Measurements from ENCODE around the gene TBCK.

Gene TBCK

DNA sequence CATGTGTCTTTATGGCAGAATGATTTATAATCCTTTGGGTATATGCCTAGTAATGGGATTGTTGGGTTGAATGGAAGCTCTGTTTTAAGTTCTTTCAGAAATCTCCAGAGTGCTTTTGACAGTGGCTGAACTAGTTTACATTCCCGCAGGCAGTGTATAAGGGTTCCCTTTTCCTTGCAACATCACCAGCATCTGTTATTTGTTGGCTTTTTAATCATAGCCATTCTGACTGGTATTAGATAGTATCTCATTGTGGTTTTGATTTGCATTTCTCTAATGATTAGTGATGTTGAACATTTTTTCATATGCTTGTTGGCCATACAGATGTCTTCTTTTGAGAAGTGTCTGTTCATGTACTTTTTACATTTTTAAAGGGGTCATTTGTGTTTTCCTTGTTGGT, 129.8 kb downstream of the TBCK start:
- Histone ChIP-seq H4K8ac (ENCODE audit: low read depth, low read length) (no peak overlapping the region), H3K4ac (ENCODE audit: low read length) (no peak overlapping the region), H3K27ac (replicated peaks; ENCODE audit: low read length) (no peak overlapping the region), H2AK5ac (ENCODE audit: low read depth, low read length) (no peak overlapping the region), H3K36me3 (replicated peaks in 1 of 2; ENCODE audit: control insufficient read depth in 2 of 2, insufficient read depth in 2 of 2, low read length in 2 of 2) (peaks cover 0 to 40% of the 10 kb centered on the region in 2 donors), H2BK12ac (ENCODE audit: low read length) (no peak overlapping the region), H3K79me1 (ENCODE audit: low read depth, low read length) (no peaks in the 10 kb centered on the region), H3K18ac (ENCODE audit: low read length) (no peak overlapping the region), H2BK5ac (ENCODE audit: low read length) (no peak overlapping the region), H3K4me3 (ENCODE audit: low read length in 2 of 2) (no peak overlapping the region), H3K27me3 (ENCODE audit: control insufficient read depth in 3 of 3, insufficient read depth in 3 of 3, low read depth in 1 of 3, low read length in 3 of 3) (no peaks in the 10 kb centered on the region), H2AFZ (ENCODE audit: low read length) (no peak overlapping the region), H4K91ac (ENCODE audit: low read depth, low read length, poor library complexity) (no peak overlapping the region), H3K4me1 (ENCODE audit: control insufficient read depth in 2 of 2, insufficient read depth in 1 of 2, low read depth in 1 of 2, low read length in 2 of 2) (no peaks in the 10 kb centered on the region), H3K9me3 (replicated peaks in 1 of 2; ENCODE audit: control insufficient read depth in 2 of 2, insufficient read depth in 1 of 2, low read depth in 1 of 2, low read length in 2 of 2) (no peaks in the 10 kb centered on the region), H3K14ac (ENCODE audit: low read length) (no peak overlapping the region), H3K9ac (ENCODE audit: low read depth, low read length, poor library complexity) (no peak overlapping the region), H3K23ac (ENCODE audit: low read depth, low read length, poor library complexity) (no peak overlapping the region), H3K4me2 (ENCODE audit: insufficient read depth, low read length, poor library complexity, severe bottlenecking) (no peak overlapping the region), H2BK120ac (ENCODE audit: low read depth, low read length) (no peak overlapping the region), H2BK15ac (ENCODE audit: low read length) (no peak overlapping the region)
- no CpG with 5 or more reads among the region's 1 CpG for WGBS, 2 donors (ENCODE audit: extremely low coverage in 2 of 2, insufficient read length in 2 of 2, insufficient replicate concordance in 1 of 2)
- DNase-seq (ENCODE audit: low spot score): no peak

DNA sequence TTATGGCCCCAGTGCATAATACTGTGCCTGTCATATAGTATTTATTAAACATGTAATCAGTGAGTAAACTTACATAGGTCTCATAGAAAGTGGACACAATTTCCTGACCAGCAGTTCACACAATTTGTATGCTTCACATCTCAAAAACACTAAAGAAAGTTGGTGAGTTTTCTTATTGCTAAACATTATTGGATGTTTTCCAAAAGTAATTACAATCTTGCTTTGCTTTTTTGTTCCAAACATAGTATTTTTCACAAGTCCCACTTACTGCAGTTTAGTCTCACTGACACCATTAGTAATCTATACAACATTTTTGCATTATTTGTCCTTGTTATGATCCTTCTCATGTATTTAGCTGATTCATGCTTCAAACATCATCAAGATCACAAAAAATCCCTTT, 132.5 kb downstream of the TBCK start:
- Histone ChIP-seq H3K9me3 (replicated peaks in 1 of 2; ENCODE audit: control insufficient read depth in 2 of 2, insufficient read depth in 1 of 2, low read depth in 1 of 2, low read length in 2 of 2) (peaks cover 0 to 3% of the 10 kb centered on the region in 2 donors), H3K4me3 (ENCODE audit: low read length in 2 of 2) (no peak overlapping the region), H3K4me1 (ENCODE audit: control insufficient read depth in 2 of 2, insufficient read depth in 1 of 2, low read depth in 1 of 2, low read length in 2 of 2) (no peaks in the 10 kb centered on the region), H3K9ac (ENCODE audit: low read depth, low read length, poor library complexity) (no peak overlapping the region), H2BK12ac (ENCODE audit: low read length) (no peak overlapping the region), H2AK5ac (ENCODE audit: low read depth, low read length) (no peak overlapping the region), H4K8ac (ENCODE audit: low read depth, low read length) (no peak overlapping the region), H3K4me2 (ENCODE audit: insufficient read depth, low read length, poor library complexity, severe bottlenecking) (no peak overlapping the region), H3K27ac (replicated peaks; ENCODE audit: low read length) (no peak overlapping the region), H2BK120ac (ENCODE audit: low read depth, low read length) (no peak overlapping the region), H3K14ac (ENCODE audit: low read length) (no peak overlapping the region), H2BK5ac (ENCODE audit: low read length) (no peak overlapping the region), H3K18ac (ENCODE audit: low read length) (no peak overlapping the region), H3K23ac (ENCODE audit: low read depth, low read length, poor library complexity) (no peak overlapping the region), H4K91ac (ENCODE audit: low read depth, low read length, poor library complexity) (no peak overlapping the region), H3K4ac (ENCODE audit: low read length) (no peak overlapping the region), H2BK15ac (ENCODE audit: low read length) (no peak overlapping the region), H3K27me3 (ENCODE audit: control insufficient read depth in 3 of 3, insufficient read depth in 3 of 3, low read depth in 1 of 3, low read length in 3 of 3) (no peaks in the 10 kb centered on the region), H2AFZ (ENCODE audit: low read length) (no peak overlapping the region), H3K79me1 (ENCODE audit: low read depth, low read length) (no peaks in the 10 kb centered on the region), H3K36me3 (replicated peaks in 1 of 2; ENCODE audit: control insufficient read depth in 2 of 2, insufficient read depth in 2 of 2, low read length in 2 of 2) (peaks cover 0 to 36% of the 10 kb centered on the region in 2 donors)
- no peak for DNase-seq (ENCODE audit: low spot score)

DNA sequence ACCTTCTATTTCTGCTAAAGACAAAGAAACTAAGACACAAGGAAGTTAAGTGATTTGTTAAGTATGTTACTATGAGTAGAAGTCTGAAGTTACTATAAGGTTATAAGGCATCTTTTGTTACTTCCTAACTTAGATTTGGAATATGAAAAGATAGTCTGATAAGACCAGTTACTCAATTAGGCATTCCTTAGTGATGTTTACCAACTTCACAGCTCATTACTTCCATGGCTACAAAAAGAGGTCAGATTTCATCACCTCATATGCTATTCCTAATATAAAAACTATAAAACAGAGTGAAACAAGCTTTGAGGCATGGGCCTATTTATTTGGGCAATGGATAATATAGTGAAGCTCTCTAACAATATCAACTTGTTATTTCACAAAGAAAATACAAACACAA, 143.1 kb downstream of the TBCK start:
- no peak overlapping the region for H4K91ac ChIP-seq (ENCODE audit: low read depth, low read length, poor library complexity)
- DNase-seq (ENCODE audit: low spot score): no peak
- H3K79me1 ChIP-seq (ENCODE audit: low read depth, low read length): no peaks in the 10 kb centered on the region
- H3K23ac ChIP-seq (ENCODE audit: low read depth, low read length, poor library complexity): no peak overlapping the region
- no peak overlapping the region for H3K9ac ChIP-seq (ENCODE audit: low read depth, low read length, poor library complexity)
- no peaks in the 10 kb centered on the region for H3K27me3 ChIP-seq (ENCODE audit: control insufficient read depth in 3 of 3, insufficient read depth in 3 of 3, low read depth in 1 of 3, low read length in 3 of 3)
- no peak overlapping the region for H2BK15ac ChIP-seq (ENCODE audit: low read length)
- H3K14ac ChIP-seq (ENCODE audit: low read length): no peak overlapping the region
- H3K4ac ChIP-seq (ENCODE audit: low read length): no peak overlapping the region
- no peak overlapping the region for H2BK120ac ChIP-seq (ENCODE audit: low read depth, low read length)
- H3K9me3 ChIP-seq (replicated peaks in 1 of 2; ENCODE audit: control insufficient read depth in 2 of 2, insufficient read depth in 1 of 2, low read depth in 1 of 2, low read length in 2 of 2): peaks cover 0 to 4% of the 10 kb centered on the region in 2 donors
- no peak overlapping the region for H2AK5ac ChIP-seq (ENCODE audit: low read depth, low read length)
- H4K8ac ChIP-seq (ENCODE audit: low read depth, low read length): no peak overlapping the region
- H3K18ac ChIP-seq (ENCODE audit: low read length): no peak overlapping the region
- no peak overlapping the region for H3K27ac ChIP-seq (replicated peaks; ENCODE audit: low read length)
- no peak overlapping the region for H3K4me2 ChIP-seq (ENCODE audit: insufficient read depth, low read length, poor library complexity, severe bottlenecking)
- H2BK5ac ChIP-seq (ENCODE audit: low read length): no peak overlapping the region
- H3K36me3 ChIP-seq (replicated peaks in 1 of 2; ENCODE audit: control insufficient read depth in 2 of 2, insufficient read depth in 2 of 2, low read length in 2 of 2): peaks cover 5 to 30% of the 10 kb centered on the region in 2 donors
- no peak overlapping the region for H2BK12ac ChIP-seq (ENCODE audit: low read length)
- no peaks in the 10 kb centered on the region for H3K4me1 ChIP-seq (ENCODE audit: control insufficient read depth in 2 of 2, insufficient read depth in 1 of 2, low read depth in 1 of 2, low read length in 2 of 2)
- no peak overlapping the region for H3K4me3 ChIP-seq (ENCODE audit: low read length in 2 of 2)
- no peak overlapping the region for H2AFZ ChIP-seq (ENCODE audit: low read length)

DNA sequence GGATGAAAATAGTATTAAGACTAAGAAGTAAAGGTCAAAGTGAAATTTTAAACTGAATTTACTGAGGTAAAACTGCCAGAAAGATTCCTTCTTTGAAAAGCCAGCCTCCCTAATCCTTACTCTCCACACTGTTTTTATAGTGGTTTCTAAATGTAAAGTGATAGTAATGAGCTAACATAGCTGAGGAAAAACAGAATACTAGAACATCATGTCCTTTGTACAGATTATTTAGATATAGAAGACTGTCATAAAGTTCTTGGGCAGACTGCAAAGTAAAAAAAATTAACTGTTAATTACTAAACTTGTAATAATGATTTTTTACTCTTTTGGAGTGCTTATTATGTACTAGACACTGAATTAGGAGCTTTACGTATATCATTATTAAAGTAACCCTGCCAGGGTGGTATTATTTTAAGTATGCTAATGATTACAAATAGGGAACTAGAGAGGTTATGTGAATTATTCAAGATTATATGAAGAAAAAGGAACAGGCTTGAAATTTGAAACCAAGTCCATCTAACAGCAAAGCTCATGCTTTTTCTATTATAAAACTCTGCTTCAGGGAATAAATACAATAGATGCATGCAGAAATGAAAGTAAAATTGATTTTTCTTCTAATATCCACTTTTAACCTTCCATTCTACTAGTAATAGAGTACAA, 150.5 kb downstream of the TBCK start:
- no peak overlapping the region for H2BK5ac ChIP-seq (ENCODE audit: low read length)
- H2AFZ ChIP-seq (ENCODE audit: low read length): no peak overlapping the region
- H2BK12ac ChIP-seq (ENCODE audit: low read length): no peak overlapping the region
- no peak overlapping the region for H3K9ac ChIP-seq (ENCODE audit: low read depth, low read length, poor library complexity)
- no peak overlapping the region for H3K27ac ChIP-seq (replicated peaks; ENCODE audit: low read length)
- H4K8ac ChIP-seq (ENCODE audit: low read depth, low read length): no peak overlapping the region
- H3K23ac ChIP-seq (ENCODE audit: low read depth, low read length, poor library complexity): no peak overlapping the region
- peaks cover 6 to 17% of the 10 kb centered on the region in 2 donors for H3K9me3 ChIP-seq (replicated peaks in 1 of 2; ENCODE audit: control insufficient read depth in 2 of 2, insufficient read depth in 1 of 2, low read depth in 1 of 2, low read length in 2 of 2)
- H3K79me1 ChIP-seq (ENCODE audit: low read depth, low read length): peaks cover 2% of the 10 kb centered on the region
- no peak overlapping the region for H3K4me3 ChIP-seq (ENCODE audit: low read length in 2 of 2)
- no peak overlapping the region for H3K14ac ChIP-seq (ENCODE audit: low read length)
- H2AK5ac ChIP-seq (ENCODE audit: low read depth, low read length): no peak overlapping the region
- no peak overlapping the region for H3K18ac ChIP-seq (ENCODE audit: low read length)
- no peaks in the 10 kb centered on the region for H3K27me3 ChIP-seq (ENCODE audit: control insufficient read depth in 3 of 3, insufficient read depth in 3 of 3, low read depth in 1 of 3, low read length in 3 of 3)
- DNase-seq (ENCODE audit: low spot score): no peak
- H3K4me1 ChIP-seq (ENCODE audit: control insufficient read depth in 2 of 2, insufficient read depth in 1 of 2, low read depth in 1 of 2, low read length in 2 of 2): no peaks in the 10 kb centered on the region
- no peak overlapping the region for H3K4ac ChIP-seq (ENCODE audit: low read length)
- no peak overlapping the region for H2BK120ac ChIP-seq (ENCODE audit: low read depth, low read length)
- H4K91ac ChIP-seq (ENCODE audit: low read depth, low read length, poor library complexity): no peak overlapping the region
- no CpG with 5 or more reads among the region's 1 CpG for WGBS, 2 donors (ENCODE audit: extremely low coverage in 2 of 2, insufficient read length in 2 of 2, insufficient replicate concordance in 1 of 2)
- peaks cover 11 to 25% of the 10 kb centered on the region in 2 donors for H3K36me3 ChIP-seq (replicated peaks in 1 of 2; ENCODE audit: control insufficient read depth in 2 of 2, insufficient read depth in 2 of 2, low read length in 2 of 2)
- H3K4me2 ChIP-seq (ENCODE audit: insufficient read depth, low read length, poor library complexity, severe bottlenecking): no peak overlapping the region
- H2BK15ac ChIP-seq (ENCODE audit: low read length): no peak overlapping the region

Data from neuronal stem cell (in vitro differentiated cells).